ENCODE data around the gene NADK2.
A peak's percentile ranks its signal among the peaks of the same experiment; 100 is the strongest.
"Not testable (repeated sequence)": the region's sequence is repeated elsewhere in the genome, so short reads cannot be mapped to it uniquely, and the experiment has no call there.

Gene NADK2
- total RNA-seq, result 18.0 to 27.6 (median 24.5) reads per million in 4 experiments

GRCh38 chr5:36241631-36242533 lies at the start of gene NADK2:
Gene NADK2, minus strand, starts transcription at chr5:36241925. Its CDS starts 127 bp downstream, at chr5:36241798.
- peak; percentile 95 for DNase-seq

- no peak for DNase-seq
These were observed 44.3 kb upstream of the NADK2 start for GRCh38 chr5:36285837-36286615.

- not testable (repeated sequence) for DNase-seq
These were observed 42.0 kb upstream of the NADK2 start for GRCh38 chr5:36283775-36284174.

- no peak for DNase-seq
These were observed 39.9 kb upstream of the NADK2 start for GRCh38 chr5:36281626-36282025.

- DNase-seq, result no peak
These were observed 37.5 kb upstream of the NADK2 start for GRCh38 chr5:36279054-36279698.

- DNase-seq, result no peak
These were observed 35.9 kb upstream of the NADK2 start for GRCh38 chr5:36277521-36278176.

- DNase-seq, result no peak
These were observed 35.1 kb upstream of the NADK2 start for GRCh38 chr5:36276864-36277263.

- no peak for DNase-seq
These were observed 32.2 kb upstream of the NADK2 start for GRCh38 chr5:36273809-36274526.

- no peak for DNase-seq
These were observed 30.5 kb upstream of the NADK2 start for GRCh38 chr5:36272136-36272690.

- no peak for DNase-seq
These were observed 29.3 kb upstream of the NADK2 start for GRCh38 chr5:36270876-36271575.

GRCh38 chr5:36270175-36270574 lies 28.4 kb upstream of the NADK2 start:
- no peak for DNase-seq

GRCh38 chr5:36269478-36269877 lies 27.8 kb upstream of the NADK2 start:
- no peak for DNase-seq

GRCh38 chr5:36267905-36268304 lies 26.2 kb upstream of the NADK2 start:
- DNase-seq, result no peak

GRCh38 chr5:36264202-36264760 lies 22.6 kb upstream of the NADK2 start:
- no peak for DNase-seq

GRCh38 chr5:36261186-36261585 lies 19.5 kb upstream of the NADK2 start:
- no peak for DNase-seq

- no peak for DNase-seq
These were observed 11.8 kb upstream of the NADK2 start for GRCh38 chr5:36253575-36253974.

- no peak for DNase-seq
These were observed 11.1 kb upstream of the NADK2 start for GRCh38 chr5:36252722-36253365.

- no peak for DNase-seq
These were observed 9.5 kb upstream of the NADK2 start for GRCh38 chr5:36251218-36251617.

- no peak for DNase-seq
These were observed 8.7 kb upstream of the NADK2 start for GRCh38 chr5:36250427-36250826.

Data from effector CD8-positive, alpha-beta T cell (primary cell).